Effector memory CD4-positive, alpha-beta T cell (primary cell): ENCODE measurements around the gene HTR5A.

Experiments
- DNase-seq, 3 donors: peaks; one replicate each; pipeline ENCODE4 v3.0.0-alpha.2; 2020
- H3K27ac ChIP-seq: 2 replicates; pipeline ENCODE4 v1.7.0; 2013; ENCODE audit warnings: mild to moderate bottlenecking, low read length, moderate library complexity; ENCODE audit not compliant: insufficient read depth, poor library complexity, severe bottlenecking
- H3K27me3 ChIP-seq: replicated peaks from 2 replicates; pipeline ENCODE4 v1.7.0; 2013; ENCODE audit warnings: mild to moderate bottlenecking, low read length; ENCODE audit not compliant: insufficient read depth, control insufficient read depth, poor library complexity, severe bottlenecking
- H3K36me3 ChIP-seq: 2 replicates; pipeline ENCODE4 v1.7.0; 2013; ENCODE audit warnings: mild to moderate bottlenecking, low read length, moderate library complexity; ENCODE audit not compliant: control insufficient read depth, insufficient read depth
- H3K4me1 ChIP-seq: 2 replicates; pipeline ENCODE4 v1.7.0; 2013; ENCODE audit warnings: low read length, mild to moderate bottlenecking; ENCODE audit not compliant: control insufficient read depth, insufficient read depth, poor library complexity, severe bottlenecking
- H3K4me3 ChIP-seq: 2 replicates; pipeline ENCODE4 v1.7.0; 2013; ENCODE audit warnings: low read length, low read depth, mild to moderate bottlenecking; ENCODE audit not compliant: insufficient read depth, poor library complexity, severe bottlenecking
- H3K9me3 ChIP-seq: 2 replicates; pipeline ENCODE4 v1.7.0; 2013; ENCODE audit warnings: mild to moderate bottlenecking, low read length, moderate library complexity; ENCODE audit not compliant: control insufficient read depth

The HTR5A gene

DNA sequence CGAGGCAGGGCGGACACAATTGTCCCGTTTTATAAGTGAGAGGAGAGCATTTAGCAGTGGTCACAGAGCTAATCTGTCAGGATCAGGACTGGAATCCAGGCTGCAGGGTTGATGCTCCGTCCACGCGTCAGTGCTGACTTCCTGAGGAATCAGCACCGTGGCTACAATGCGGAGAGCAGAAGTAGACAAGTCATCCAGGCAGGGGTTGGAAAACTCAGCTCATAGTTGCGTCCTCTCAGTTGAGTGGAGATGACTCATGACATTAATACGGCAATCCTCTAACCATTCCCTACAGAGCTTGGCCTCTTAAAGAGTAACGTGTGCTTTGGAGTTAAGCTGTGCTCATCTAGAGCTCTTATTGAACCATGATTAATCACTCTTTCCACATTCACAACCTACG lies 17.1 kb upstream of the HTR5A start:
- Histone ChIP-seq H3K36me3 (no peaks in the 10 kb centered on the region), H3K4me3 (no peak overlapping the region), H3K9me3 (no peaks in the 10 kb centered on the region), H3K27ac (no peak overlapping the region), H3K4me1 (no peaks in the 10 kb centered on the region), H3K27me3 (no peaks in the 10 kb centered on the region)
- no peak for DNase-seq

GRCh38 chr7:155054761-155055160 lies 15.4 kb upstream of the HTR5A start:
- H3K4me3 ChIP-seq = no peak overlapping the region
- peaks cover 4% of the 10 kb centered on the region for H3K27me3 ChIP-seq
- no peak overlapping the region for H3K27ac ChIP-seq
- DNase-seq = no peak
- H3K9me3 ChIP-seq = no peaks in the 10 kb centered on the region
- H3K36me3 ChIP-seq = no peaks in the 10 kb centered on the region
- no peaks in the 10 kb centered on the region for H3K4me1 ChIP-seq

DNA sequence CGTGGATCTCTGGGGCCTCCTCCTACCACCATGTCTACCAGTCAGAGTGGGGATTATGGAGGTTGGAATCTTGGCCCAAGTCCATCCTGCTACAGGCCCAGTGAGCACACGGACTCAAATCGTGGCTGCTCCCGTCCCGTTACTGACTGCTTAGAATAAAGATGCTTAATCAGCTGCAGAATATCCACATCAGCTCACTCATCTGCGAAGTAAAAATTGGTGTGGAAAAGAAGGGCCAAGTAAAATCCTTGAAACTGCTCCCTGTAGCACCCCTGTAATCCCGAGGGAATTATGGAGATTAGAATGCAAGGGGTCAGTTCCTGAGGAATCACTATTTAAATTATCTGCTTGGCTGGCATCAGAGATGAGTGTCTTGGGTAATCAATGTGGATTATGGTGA lies 13.0 kb upstream of the HTR5A start:
- no peak for DNase-seq
- Histone ChIP-seq H3K27ac (no peak overlapping the region), H3K36me3 (no peaks in the 10 kb centered on the region), H3K4me1 (no peaks in the 10 kb centered on the region), H3K9me3 (no peaks in the 10 kb centered on the region), H3K27me3 (peaks cover 4% of the 10 kb centered on the region), H3K4me3 (no peak overlapping the region)

GRCh38 chr7:155058896-155059295 lies 11.2 kb upstream of the HTR5A start:
- no peak for DNase-seq
- H3K4me3 ChIP-seq = no peak overlapping the region
- no peaks in the 10 kb centered on the region for H3K4me1 ChIP-seq
- H3K27me3 ChIP-seq = peaks cover 4% of the 10 kb centered on the region
- no peak overlapping the region for H3K27ac ChIP-seq
- no peaks in the 10 kb centered on the region for H3K36me3 ChIP-seq
- no peaks in the 10 kb centered on the region for H3K9me3 ChIP-seq

GRCh38 chr7:155059703-155060102 lies 10.4 kb upstream of the HTR5A start:
- Histone ChIP-seq H3K36me3 (no peaks in the 10 kb centered on the region), H3K27ac (no peak overlapping the region), H3K4me1 (no peaks in the 10 kb centered on the region), H3K27me3 (peaks cover 4% of the 10 kb centered on the region), H3K9me3 (no peaks in the 10 kb centered on the region), H3K4me3 (no peak overlapping the region)
- no peak for DNase-seq

GRCh38 chr7:155062411-155062810 lies 7.7 kb upstream of the HTR5A start:
- DNase-seq = no peak
- H3K27ac ChIP-seq = no peak overlapping the region
- H3K36me3 ChIP-seq = no peaks in the 10 kb centered on the region
- H3K9me3 ChIP-seq = no peaks in the 10 kb centered on the region
- H3K4me3 ChIP-seq = no peak overlapping the region
- H3K27me3 ChIP-seq = peaks cover 4% of the 10 kb centered on the region
- H3K4me1 ChIP-seq = no peaks in the 10 kb centered on the region

DNA sequence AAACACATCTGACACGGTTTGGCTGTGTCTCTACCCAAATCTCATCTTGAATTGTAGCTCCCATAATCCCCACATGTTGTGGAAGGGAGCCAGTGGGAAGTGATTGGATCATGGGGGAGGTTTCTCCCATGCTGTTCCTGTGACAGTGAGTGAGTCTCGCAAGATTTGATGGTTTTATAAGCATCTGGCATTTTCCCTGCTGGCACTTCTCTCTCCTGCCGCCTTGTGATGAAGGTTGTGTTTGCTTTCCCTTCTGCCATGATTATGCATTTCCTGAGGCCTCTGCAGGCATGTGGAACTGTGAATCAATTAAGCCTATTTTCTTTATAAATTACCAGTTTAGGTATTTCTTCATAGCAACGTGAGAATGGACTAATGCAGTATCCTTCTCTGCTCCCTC lies 5.9 kb upstream of the HTR5A start:
- no peak overlapping the region for H3K4me3 ChIP-seq
- H3K27me3 ChIP-seq = peaks cover 4% of the 10 kb centered on the region
- no peaks in the 10 kb centered on the region for H3K9me3 ChIP-seq
- no peak for DNase-seq
- H3K4me1 ChIP-seq = no peaks in the 10 kb centered on the region
- H3K36me3 ChIP-seq = no peaks in the 10 kb centered on the region
- H3K27ac ChIP-seq = no peak overlapping the region

- DNase-seq = no peak
- no peak overlapping the region for H3K4me3 ChIP-seq
- H3K9me3 ChIP-seq = no peaks in the 10 kb centered on the region
- no peaks in the 10 kb centered on the region for H3K4me1 ChIP-seq
- no peaks in the 10 kb centered on the region for H3K27me3 ChIP-seq
- no peak overlapping the region for H3K27ac ChIP-seq
- H3K36me3 ChIP-seq = no peaks in the 10 kb centered on the region
These were observed 3.6 kb upstream of the HTR5A start for GRCh38 chr7:155066417-155066950.

DNA sequence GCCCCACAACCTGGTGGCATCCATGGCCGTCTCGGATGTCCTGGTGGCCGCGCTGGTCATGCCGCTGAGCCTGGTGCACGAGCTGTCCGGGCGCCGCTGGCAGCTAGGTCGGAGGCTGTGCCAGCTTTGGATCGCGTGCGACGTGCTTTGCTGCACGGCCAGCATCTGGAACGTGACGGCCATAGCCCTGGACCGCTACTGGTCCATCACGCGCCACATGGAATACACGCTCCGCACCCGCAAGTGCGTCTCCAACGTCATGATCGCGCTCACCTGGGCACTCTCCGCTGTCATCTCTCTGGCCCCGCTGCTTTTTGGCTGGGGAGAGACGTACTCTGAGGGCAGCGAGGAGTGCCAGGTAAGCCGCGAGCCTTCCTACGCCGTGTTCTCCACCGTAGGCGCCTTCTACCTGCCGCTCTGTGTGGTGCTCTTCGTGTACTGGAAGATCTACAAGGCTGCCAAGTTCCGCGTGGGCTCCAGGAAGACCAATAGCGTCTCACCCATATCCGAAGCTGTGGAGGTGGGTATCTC lies 1.1 kb downstream of the HTR5A start:
- no peaks in the 10 kb centered on the region for H3K9me3 ChIP-seq
- H3K4me1 ChIP-seq = no peaks in the 10 kb centered on the region
- no peaks in the 10 kb centered on the region for H3K36me3 ChIP-seq
- H3K4me3 ChIP-seq = no peak overlapping the region
- no peak for DNase-seq
- H3K27ac ChIP-seq = no peak overlapping the region
- peaks cover 3% of the 10 kb centered on the region for H3K27me3 ChIP-seq

GRCh38 chr7:155071916-155072571 lies 1.9 kb downstream of the HTR5A start:
- H3K27ac ChIP-seq = no peak overlapping the region
- no peak overlapping the region for H3K4me3 ChIP-seq
- DNase-seq = no peak
- H3K4me1 ChIP-seq = no peaks in the 10 kb centered on the region
- H3K9me3 ChIP-seq = no peaks in the 10 kb centered on the region
- no peaks in the 10 kb centered on the region for H3K36me3 ChIP-seq
- H3K27me3 ChIP-seq = peaks cover 3% of the 10 kb centered on the region
